ENCODE results near the gene NRP1. TPM values are rescaled to one million over a fixed set of nuclear protein-coding genes. Genes with fewer than 3 reads are reported as not detected.

The NRP1 gene
- total and polyA plus RNA-seq, 2 of the 8 experiments (the other 6 are each of a cell fraction or from before 2014, with no cell fraction given), result 1.2 to 2.1 TPM

GRCh38 chr10:33293531-33294170, 40.8 kb downstream of the NRP1 start:
- Histone ChIP-seq H3K27ac (ENCODE audit: low read depth, low read length) (no peak overlapping the region), H3K9me3 (ENCODE audit: insufficient read depth in 2 of 2, low read depth in 1 of 2, low read length in 1 of 2) (no peaks in the 10 kb centered on the region), H2BK20ac (ENCODE audit: low read length) (no peak overlapping the region), H3K23me2 (ENCODE audit: low read depth, low read length) (no peaks in the 10 kb centered on the region), H3K56ac (replicated peaks; ENCODE audit: insufficient read length, low read depth, low read length) (no peak overlapping the region), H2AK5ac (ENCODE audit: low read depth, low read length) (no peak overlapping the region), H3K4me1 (replicated peaks in 1 of 4; ENCODE audit: control insufficient read depth in 3 of 4, insufficient read depth in 4 of 4, low read length in 3 of 4) (no peaks in the 10 kb centered on the region; a peak in 1 of 7 replicates), H3K23ac (ENCODE audit: insufficient read length) (no peak overlapping the region), H2BK15ac (ENCODE audit: low read length) (no peak overlapping the region), H2BK120ac (replicated peaks; ENCODE audit: low read depth, low read length) (no peak overlapping the region), H4K91ac (replicated peaks; ENCODE audit: insufficient read length, low read length) (no peak overlapping the region), H3K4me2 (ENCODE audit: insufficient read depth in 1 of 2, low read depth in 2 of 2, low read length in 2 of 2) (no peak overlapping the region), H3K4me3 (ENCODE audit: extremely low read depth in 1 of 4, insufficient read depth in 2 of 4, low read depth in 3 of 4, low read length in 4 of 4) (no peak overlapping the region), H3K79me1 (ENCODE audit: low read depth, low read length) (no peaks in the 10 kb centered on the region), H2BK12ac (ENCODE audit: low read depth, low read length) (no peak overlapping the region), H4K8ac (ENCODE audit: extremely low read depth, insufficient read depth, low read length) (no peak overlapping the region), H3K9ac (replicated peaks in 1 of 4; ENCODE audit: extremely low read depth in 1 of 4, low read depth in 3 of 4, low read length in 3 of 4) (no peak overlapping the region), H3K27me3 (replicated peaks in 1 of 4; ENCODE audit: control insufficient read depth in 3 of 4, extremely low read depth in 1 of 4, insufficient read depth in 3 of 4, low read length in 3 of 4) (no peaks in the 10 kb centered on the region), H2AFZ (ENCODE audit: low read length) (no peak overlapping the region), H3K14ac (ENCODE audit: insufficient read length) (no peak overlapping the region), H4K5ac (ENCODE audit: insufficient read length, low read depth, low read length) (no peak overlapping the region), H3K79me2 (ENCODE audit: control insufficient read depth in 1 of 2, insufficient read depth in 2 of 2, low read length in 2 of 2) (no peaks in the 10 kb centered on the region), H3K36me3 (ENCODE audit: control insufficient read depth in 2 of 4, insufficient read depth in 4 of 4, low read length in 3 of 4) (no peaks in the 10 kb centered on the region), H3K4ac (replicated peaks; ENCODE audit: insufficient read length, low read depth, low read length) (no peak overlapping the region), H4K20me1 (replicated peaks in 1 of 2; ENCODE audit: control insufficient read depth in 1 of 2, insufficient read depth in 2 of 2, low read length in 2 of 2) (no peaks in the 10 kb centered on the region), H2BK5ac (ENCODE audit: low read depth, low read length) (no peak overlapping the region), H3K18ac (ENCODE audit: extremely low read depth, low read length) (no peak overlapping the region)
- ChIA-PET CTCF (ENCODE audit: partially characterized antibody) (interaction anchor here (0.8 kb wide), 1 partner anchor 724 kb away, joined by 4 read pairs; no protein-coding TSS in a partner anchor), POLR2A (ENCODE audit: partially characterized antibody) (no interaction called here)
- WGBS, 2 experiments (ENCODE audit: extremely low coverage in 1 of 2, insufficient coverage in 1 of 2, insufficient read length in 1 of 2, insufficient replicate concordance in 2 of 2, low coverage in 1 of 2, low lambda C conversion rate in 2 of 2, missing lambda C conversion rate in 1 of 2), result 93% methylated on average over 14 of the region's 14 CpGs; no CpG with 5 or more reads in 1 of the 2 experiments
- TF ChIP-seq ATF3 (IDR thresholded peaks at IDR 0.05; ENCODE audit: insufficient read depth, low read depth, low read length) (no peak), CBX8 (IDR thresholded peaks at IDR 0.05; ENCODE audit: borderline replicate concordance, low read depth, low read length) (no peak), TBP (IDR thresholded peaks at IDR 0.05; ENCODE audit: low read depth, low read length) (no peak), ATF2 (IDR thresholded peaks at IDR 0.05; ENCODE audit: low read length) (no peak), SIN3A (conservative IDR thresholded peaks at IDR 0.05 in 1 of 2, IDR thresholded peaks at IDR 0.05 in 1 of 2; ENCODE audit: low read depth in 1 of 2, low read length in 2 of 2) (no peak), KDM5A (IDR thresholded peaks at IDR 0.05; ENCODE audit: low read length) (no peak), POU5F1 (IDR thresholded peaks at IDR 0.05; ENCODE audit: low read depth, low read length) (no peak), ZNF274 (IDR thresholded peaks at IDR 0.05; ENCODE audit: borderline replicate concordance, extremely low read depth, low read length) (no peak), BCL11A (IDR thresholded peaks at IDR 0.05; ENCODE audit: low read depth in 2 of 2, low read length in 2 of 2) (no peak), NRF1 (IDR thresholded peaks at IDR 0.05; ENCODE audit: low read depth, low read length) (no peak)
- DNase-seq (ENCODE audit: low read depth in 1 of 2, low spot score in 2 of 2) (no peak), FAIRE-seq (no peak)
